NCI-H1105 (cell line): ENCODE results near the gene SUN5.

ENCODE experiments used
- DNase-seq: peaks from one replicate; lab custom pipeline; 2025; lab: John Stamatoyannopoulos, UW

The SUN5 gene

GRCh38 chr20:33014336-33015113, 10.3 kb upstream of the SUN5 start:
- DNase-seq = no peak

- DNase-seq = no peak
Measured at GRCh38 chr20:33013701-33014326, 9.6 kb upstream of the SUN5 start.

GRCh38 chr20:33012327-33013189, 8.3 kb upstream of the SUN5 start:
- DNase-seq = no peak

GRCh38 chr20:33010674-33011449, 6.6 kb upstream of the SUN5 start:
- no peak for DNase-seq

- DNase-seq = no peak
Measured at GRCh38 chr20:33010133-33010504, 5.9 kb upstream of the SUN5 start.

- no peak for DNase-seq
Measured at GRCh38 chr20:33009214-33010132, 5.2 kb upstream of the SUN5 start.

GRCh38 chr20:33008336-33009213, 4.3 kb upstream of the SUN5 start:
- DNase-seq = no peak

GRCh38 chr20:33007376-33008335, 3.4 kb upstream of the SUN5 start, which contains the start of gene BPIFB2:
Gene BPIFB2, plus strand, starts transcription at chr20:33007704. Its CDS starts 871 bp downstream, at chr20:33008575.
- DNase-seq = no peak

- no peak for DNase-seq
Measured at GRCh38 chr20:33006776-33007375, 2.6 kb upstream of the SUN5 start.

- DNase-seq = no peak
Measured at GRCh38 chr20:33005908-33006775, 1.9 kb upstream of the SUN5 start.

GRCh38 chr20:33005132-33005566, 916 bp upstream of the SUN5 start:
- DNase-seq = no peak

GRCh38 chr20:33002087-33002808, 2.0 kb downstream of the SUN5 start:
- DNase-seq = no peak

- DNase-seq = no peak
Measured at GRCh38 chr20:33000802-33001466, 3.3 kb downstream of the SUN5 start.

- DNase-seq = no peak
Measured at GRCh38 chr20:32999603-33000250, 4.5 kb downstream of the SUN5 start.

GRCh38 chr20:32997431-32997830, 6.8 kb downstream of the SUN5 start:
- no peak for DNase-seq
